ENCODE measurements around the gene NPPB. TPM values are rescaled to one million over a fixed set of nuclear protein-coding genes. Genes with fewer than 3 reads are reported as not detected.

Gene NPPB
- total and polyA plus RNA-seq, 2 of the 8 experiments (the other 6 are each of a cell fraction or from before 2014, with no cell fraction given): 0.36 to 0.91 TPM

DNA sequence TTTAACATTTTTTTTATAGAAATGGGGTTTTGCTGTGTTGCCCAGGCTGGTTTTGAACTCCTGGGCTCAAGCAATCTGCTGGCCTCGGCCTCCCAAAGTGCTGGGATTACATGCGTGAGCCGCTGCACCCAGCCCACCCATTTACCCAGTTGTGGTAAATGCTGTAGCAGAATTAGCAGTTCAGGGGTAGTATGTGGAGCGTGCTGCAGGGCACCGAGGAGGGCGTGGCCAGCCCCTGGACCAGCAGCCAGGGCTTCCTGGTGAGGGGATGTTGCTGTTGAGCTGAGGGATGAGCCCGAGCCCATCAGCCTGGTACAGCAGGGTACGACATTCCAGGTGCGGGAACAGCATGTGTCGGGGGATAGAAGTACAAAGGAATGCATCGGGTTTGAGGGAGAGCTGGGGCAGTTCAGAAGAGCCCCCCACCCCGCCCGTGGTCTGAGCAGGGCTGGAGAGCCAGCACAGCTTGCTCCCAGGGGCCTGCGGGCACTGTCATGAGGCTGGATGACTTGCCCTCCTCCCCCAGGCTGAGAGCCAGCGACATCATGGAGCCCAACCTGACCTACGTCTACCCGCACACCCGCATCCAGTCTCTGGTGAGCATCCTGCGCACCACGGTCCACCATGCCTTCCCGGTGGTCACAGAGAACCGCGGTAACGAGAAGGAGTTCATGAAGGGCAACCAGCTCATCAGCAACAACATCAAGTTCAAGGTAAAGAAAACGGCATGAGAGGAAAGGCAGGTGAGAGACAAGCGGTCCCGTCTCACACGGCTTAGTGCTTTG, 23.1 kb downstream of the NPPB start:
- Histone ChIP-seq H4K91ac (replicated peaks; ENCODE audit: insufficient read length, low read length) (no peak overlapping the region), H3K9me3 (ENCODE audit: insufficient read depth in 2 of 2, low read depth in 1 of 2, low read length in 1 of 2) (no peaks in the 10 kb centered on the region), H3K4me2 (ENCODE audit: insufficient read depth in 1 of 2, low read depth in 2 of 2, low read length in 2 of 2) (no peak overlapping the region), H3K27ac (ENCODE audit: low read depth, low read length) (no peak overlapping the region), H2BK5ac (ENCODE audit: low read depth, low read length) (no peak overlapping the region), H3K56ac (replicated peaks; ENCODE audit: insufficient read length, low read depth, low read length) (no peak overlapping the region), H2AFZ (ENCODE audit: low read length) (no peak overlapping the region), H2BK15ac (ENCODE audit: low read length) (no peak overlapping the region), H3K4me1 (replicated peaks in 1 of 4; ENCODE audit: control insufficient read depth in 3 of 4, insufficient read depth in 4 of 4, low read length in 3 of 4) (no peaks in the 10 kb centered on the region), H3K79me1 (ENCODE audit: low read depth, low read length) (no peaks in the 10 kb centered on the region), H3K27me3 (replicated peaks in 1 of 4; ENCODE audit: control insufficient read depth in 3 of 4, extremely low read depth in 1 of 4, insufficient read depth in 3 of 4, low read length in 3 of 4) (no peaks in the 10 kb centered on the region), H3K18ac (ENCODE audit: extremely low read depth, low read length) (no peak overlapping the region), H4K8ac (ENCODE audit: extremely low read depth, insufficient read depth, low read length) (no peak overlapping the region), H3K36me3 (ENCODE audit: control insufficient read depth in 2 of 4, insufficient read depth in 4 of 4, low read length in 3 of 4) (peaks cover 41 to 75% (median 74%) of the 10 kb centered on the region in 4 experiments), H3K23me2 (ENCODE audit: low read depth, low read length) (no peaks in the 10 kb centered on the region), H4K5ac (ENCODE audit: insufficient read length, low read depth, low read length) (no peak overlapping the region), H2BK20ac (ENCODE audit: low read length) (no peak overlapping the region), H2BK120ac (replicated peaks; ENCODE audit: low read depth, low read length) (no peak overlapping the region), H3K23ac (ENCODE audit: insufficient read length) (no peak overlapping the region), H3K4ac (replicated peaks; ENCODE audit: insufficient read length, low read depth, low read length) (no peak overlapping the region), H4K20me1 (replicated peaks in 1 of 2; ENCODE audit: control insufficient read depth in 1 of 2, insufficient read depth in 2 of 2, low read length in 2 of 2) (peaks cover 15 to 25% of the 10 kb centered on the region in 2 experiments), H3K14ac (ENCODE audit: insufficient read length) (no peak overlapping the region), H3K79me2 (ENCODE audit: control insufficient read depth in 1 of 2, insufficient read depth in 2 of 2, low read length in 2 of 2) (no peaks in the 10 kb centered on the region), H2BK12ac (ENCODE audit: low read depth, low read length) (no peak overlapping the region), H3K4me3 (ENCODE audit: extremely low read depth in 1 of 4, insufficient read depth in 2 of 4, low read depth in 3 of 4, low read length in 4 of 4) (no peak overlapping the region), H3K9ac (replicated peaks in 1 of 4; ENCODE audit: extremely low read depth in 1 of 4, low read depth in 3 of 4, low read length in 3 of 4) (no peak overlapping the region), H2AK5ac (ENCODE audit: low read depth, low read length) (no peak overlapping the region)
- no peak for FAIRE-seq
- ChIA-PET CTCF (ENCODE audit: partially characterized antibody) (interaction anchor here (0.6 to 8.8 kb wide), 12 partner anchors 9 to 167 kb away, joined by 3 to 67 read pairs (median 5); partner anchors contain the start of gene NPPA), POLR2A (ENCODE audit: partially characterized antibody) (interaction anchor here (8.1 kb wide), 1 partner anchor 73 kb away, joined by 72 read pairs; no protein-coding TSS in a partner anchor)
- WGBS, 2 experiments (ENCODE audit: extremely low coverage in 1 of 2, insufficient coverage in 1 of 2, insufficient read length in 1 of 2, insufficient replicate concordance in 2 of 2, low coverage in 1 of 2, low lambda C conversion rate in 2 of 2, missing lambda C conversion rate in 1 of 2): 91% methylated on average over 22 of the region's 28 CpGs; no CpG with 5 or more reads in 1 of the 2 experiments
- DNase-seq (ENCODE audit: low read depth in 1 of 2, low spot score in 2 of 2): no peak
- no peak for TF ChIP-seq EZH2 (IDR thresholded peaks at IDR 0.05; ENCODE audit: low read depth, low read length, severe bottlenecking)
- no peak for TF ChIP-seq CREB1 (IDR thresholded peaks at IDR 0.05)
- TF ChIP-seq SIRT6 (IDR thresholded peaks at IDR 0.05; ENCODE audit: low read length): no peak
- no peak for TF ChIP-seq CTBP2 (IDR thresholded peaks at IDR 0.05; ENCODE audit: borderline replicate concordance, insufficient read depth, insufficient read length, low read length)
- TF ChIP-seq KDM5A (IDR thresholded peaks at IDR 0.05; ENCODE audit: low read length): no peak
- TF ChIP-seq SAP30 (IDR thresholded peaks at IDR 0.05; ENCODE audit: insufficient read depth, insufficient replicate concordance, low read length): no peak

Data from H1 (cell line).